Subcutaneous preadipocyte (primary cell): ENCODE measurements around the gene ZSCAN4. TPM values are rescaled to one million over a fixed set of nuclear protein-coding genes. Genes with fewer than 3 reads are reported as not detected.

Experiments
- total RNA-seq: library from RNA; depleted of rRNA; stranded (reverse); fragments of >200 nt; gene quantifications from 2 replicates; pipeline ENCODE4 v1.2.3, GENCODE V29; 2012

The ZSCAN4 gene, protein sequence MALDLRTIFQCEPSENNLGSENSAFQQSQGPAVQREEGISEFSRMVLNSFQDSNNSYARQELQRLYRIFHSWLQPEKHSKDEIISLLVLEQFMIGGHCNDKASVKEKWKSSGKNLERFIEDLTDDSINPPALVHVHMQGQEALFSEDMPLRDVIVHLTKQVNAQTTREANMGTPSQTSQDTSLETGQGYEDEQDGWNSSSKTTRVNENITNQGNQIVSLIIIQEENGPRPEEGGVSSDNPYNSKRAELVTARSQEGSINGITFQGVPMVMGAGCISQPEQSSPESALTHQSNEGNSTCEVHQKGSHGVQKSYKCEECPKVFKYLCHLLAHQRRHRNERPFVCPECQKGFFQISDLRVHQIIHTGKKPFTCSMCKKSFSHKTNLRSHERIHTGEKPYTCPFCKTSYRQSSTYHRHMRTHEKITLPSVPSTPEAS
- not detected in 2 replicates for total RNA-seq

DNA sequence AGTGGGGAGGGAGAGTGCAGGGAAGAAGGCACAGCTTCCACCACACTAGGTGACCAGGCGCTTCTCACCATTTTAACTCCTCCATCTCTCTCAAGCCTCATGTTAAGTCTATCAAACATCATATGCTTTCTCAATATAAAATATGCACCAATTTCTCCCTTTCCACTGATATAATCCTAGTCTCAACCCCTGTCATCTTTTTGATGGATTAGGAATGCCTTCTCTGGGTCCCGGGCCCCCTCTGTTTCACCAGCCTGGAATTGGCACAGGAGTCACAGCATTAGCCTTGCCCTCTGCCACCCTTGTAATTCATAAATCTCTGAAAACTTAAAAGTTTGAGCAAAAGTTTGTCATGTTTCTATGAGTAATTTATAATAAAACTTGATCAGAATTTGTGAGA is at the start of gene ZSCAN4:
TSS of gene ZSCAN4 (plus strand) at position 301 of the 400 bp plus-strand sequence. CDS start 7,211 bp downstream, outside the sequence.

DNA sequence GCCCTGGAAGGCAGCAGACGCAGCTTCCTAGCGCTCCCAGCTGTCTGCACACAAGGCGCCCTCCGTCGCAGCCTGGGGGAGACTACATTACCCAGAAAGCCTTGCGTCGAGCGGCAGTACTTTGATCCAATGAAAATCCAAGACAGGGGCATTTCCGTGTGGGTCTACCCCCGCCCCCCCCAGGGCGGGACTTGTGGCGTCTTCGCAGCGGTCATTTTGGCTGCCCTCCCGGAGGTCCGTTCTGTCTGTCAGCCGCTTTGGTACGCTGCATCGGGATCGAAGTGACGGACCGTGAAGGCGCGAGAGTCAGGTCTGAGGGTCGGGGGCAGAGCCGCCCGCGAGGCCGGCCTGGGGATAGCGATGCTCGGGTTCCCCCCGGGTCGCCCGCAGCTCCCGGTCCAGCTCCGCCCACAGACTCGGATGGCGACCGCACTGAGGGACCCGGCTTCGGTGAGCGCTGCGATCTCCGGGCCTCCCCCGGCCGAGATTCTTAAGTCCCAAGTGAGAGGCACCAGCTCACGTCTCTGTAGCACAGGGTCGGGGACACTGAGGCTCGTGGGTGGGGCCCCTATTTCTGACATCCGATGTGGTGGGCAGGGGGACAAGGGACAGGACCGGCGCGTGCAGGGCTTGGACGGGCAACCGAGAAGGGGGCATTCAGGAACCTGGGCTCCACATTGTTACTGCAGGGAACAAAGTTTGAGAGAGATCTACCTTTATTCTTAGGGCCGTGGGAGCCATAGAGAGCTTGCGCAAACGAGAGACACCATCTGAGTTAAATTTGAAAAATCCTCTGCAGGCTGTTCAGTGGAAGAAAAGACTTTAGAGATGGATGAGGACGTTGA is 35.5 kb upstream of the ZSCAN4 start, which contains the start of gene ZNF211:
TSS of gene ZNF211 (plus strand) at position 182 of the 845 bp plus-strand sequence. CDS start at position 361, 179 bp downstream.

DNA sequence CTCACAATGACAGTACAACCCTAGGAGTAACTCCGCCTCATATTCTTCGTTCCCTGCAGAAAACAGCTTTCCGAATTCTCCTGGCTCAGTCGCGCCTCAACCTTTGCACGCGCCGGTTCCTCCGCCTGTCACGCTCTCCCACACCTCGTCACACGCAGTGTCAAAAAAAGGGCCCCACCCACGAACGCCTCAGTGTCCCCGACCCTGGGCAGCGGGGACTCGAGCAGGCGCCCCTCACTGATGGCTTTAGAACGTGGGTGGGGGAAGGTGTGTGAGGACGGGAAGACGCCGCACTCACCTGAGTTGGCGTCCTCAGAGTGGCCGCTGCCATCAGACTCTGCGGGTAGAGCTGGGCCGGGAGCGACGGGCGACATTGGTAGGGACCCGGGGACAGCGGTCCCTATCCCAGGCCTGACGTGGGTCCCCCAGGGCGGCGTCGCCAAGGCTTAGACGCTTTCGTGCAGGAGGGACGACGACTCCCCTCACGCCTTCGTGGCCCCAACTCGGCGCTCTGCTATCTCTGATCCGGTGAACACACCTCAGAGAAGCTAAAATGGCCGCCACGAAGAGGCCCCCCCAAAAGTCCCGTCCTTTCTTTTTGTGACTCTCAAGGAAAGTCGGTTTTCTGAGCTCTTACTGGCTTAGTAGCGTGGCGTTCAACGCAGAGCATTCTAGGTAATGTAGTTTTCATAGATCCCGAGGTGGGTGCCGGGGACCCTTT is 40.1 kb downstream of the ZSCAN4 start, which contains the start of gene ZNF154:
TSS of gene ZNF154 (minus strand) at position 564 of the 721 bp plus-strand sequence. CDS start at position 331, 233 bp downstream.

Other genes with a start within 250 kb of the ZSCAN4 start
- gene ZNF749, start 233.6 kb upstream of the ZSCAN4 start, total RNA-seq: 5.9 and 10.9 TPM in 2 replicates
- gene VN1R1, start 211.8 kb upstream of the ZSCAN4 start, total RNA-seq: under 0.01 and 0.39 TPM in 2 replicates
- gene ZNF772, start 191.4 kb upstream of the ZSCAN4 start, total RNA-seq: 7.0 and 10.4 TPM in 2 replicates
- gene ZNF419, start 181.2 kb upstream of the ZSCAN4 start, total RNA-seq: 5.7 and 7.3 TPM in 2 replicates
- gene ZNF773, start 169.0 kb upstream of the ZSCAN4 start, total RNA-seq: 8.0 and 8.5 TPM in 2 replicates
- gene ZNF549, start 141.6 kb upstream of the ZSCAN4 start, total RNA-seq: 1.8 and 2.5 TPM in 2 replicates
- 5.1 and 5.9 TPM in 2 replicates for gene ZNF550, start 109.1 kb upstream of the ZSCAN4 start, total RNA-seq
- 3.3 and 4.8 TPM in 2 replicates for gene ZNF416, start 90.0 kb upstream of the ZSCAN4 start, total RNA-seq
- 4.4 and 4.9 TPM in 2 replicates for gene ZIK1, start 84.8 kb upstream of the ZSCAN4 start, total RNA-seq
- 2.2 and 2.7 TPM in 2 replicates for gene ZNF530, start 69.0 kb upstream of the ZSCAN4 start, total RNA-seq
- gene ZNF134, start 54.7 kb upstream of the ZSCAN4 start, total RNA-seq: 12.5 and 12.7 TPM in 2 replicates
- 4.8 and 7.2 TPM in 2 replicates for gene ZNF211, start 35.8 kb upstream of the ZSCAN4 start, total RNA-seq
- gene ZNF551, start 13.0 kb downstream of the ZSCAN4 start, total RNA-seq: 6.6 and 7.8 TPM in 2 replicates
- 0.37 and 0.59 TPM in 2 replicates for gene ZNF154, start 40.3 kb downstream of the ZSCAN4 start, total RNA-seq
- 2.9 and 4.7 TPM in 2 replicates for gene ZNF671, start 58.7 kb downstream of the ZSCAN4 start, total RNA-seq
- 8.5 and 9.8 TPM in 2 replicates for gene ZNF776, start 77.9 kb downstream of the ZSCAN4 start, total RNA-seq
- 9.6 and 12.3 TPM in 2 replicates for gene ZNF586, start 100.7 kb downstream of the ZSCAN4 start, total RNA-seq
- gene ZNF552, start 146.0 kb downstream of the ZSCAN4 start, total RNA-seq: 4.1 and 4.8 TPM in 2 replicates
- gene ZNF587B, start 161.4 kb downstream of the ZSCAN4 start, total RNA-seq: 18.0 and 32.5 TPM in 2 replicates
- 15.4 and 19.9 TPM in 2 replicates for gene ZNF587, start 180.9 kb downstream of the ZSCAN4 start, total RNA-seq
- 5.5 and 9.8 TPM in 2 replicates for gene ZNF814, start 220.1 kb downstream of the ZSCAN4 start, total RNA-seq
- gene ZNF417, start 247.7 kb downstream of the ZSCAN4 start, total RNA-seq: 8.5 and 11.1 TPM in 2 replicates